AG08396 (cell line): Measurements from ENCODE around the gene BABAM2.
"Not testable (repeated sequence)": the region's sequence is repeated elsewhere in the genome, so short reads cannot be mapped to it uniquely, and the experiment has no call there.

Experiments used
- DNase-seq: peaks from one replicate; pipeline ENCODE4 v3.0.0; 2012; ENCODE audit warnings: low spot score, mixed read lengths

The BABAM2 gene

GRCh38 chr2:28330722-28331121 is 440.2 kb downstream of the BABAM2 start:
- DNase-seq, result not testable (repeated sequence)

GRCh38 chr2:28331797-28332196 is 441.3 kb downstream of the BABAM2 start:
- DNase-seq, result not testable (repeated sequence)

- no peak for DNase-seq
Observed at GRCh38 chr2:28332696-28333095, 442.2 kb downstream of the BABAM2 start.

- DNase-seq, result no peak
Observed at GRCh38 chr2:28333606-28334526, 443.3 kb downstream of the BABAM2 start.

- no peak for DNase-seq
Observed at GRCh38 chr2:28334527-28334894, 444.0 kb downstream of the BABAM2 start.

GRCh38 chr2:28335265-28335664 is 444.7 kb downstream of the BABAM2 start:
- DNase-seq, result not testable (repeated sequence)

GRCh38 chr2:28335666-28336065 is 445.1 kb downstream of the BABAM2 start:
- DNase-seq, result no peak

- DNase-seq, result no peak
Observed at GRCh38 chr2:28336264-28336980, 445.9 kb downstream of the BABAM2 start.

- DNase-seq, result no peak
Observed at GRCh38 chr2:28336982-28337627, 446.6 kb downstream of the BABAM2 start.

- peak; percentile 84 for DNase-seq
Observed at GRCh38 chr2:28338046-28338817, 447.7 kb downstream of the BABAM2 start.

- DNase-seq, result no peak
Observed at GRCh38 chr2:28338831-28339321, 448.3 kb downstream of the BABAM2 start.

GRCh38 chr2:28339516-28340175 is 449.1 kb downstream of the BABAM2 start:
- DNase-seq, result no peak

- no peak for DNase-seq
Observed at GRCh38 chr2:28340312-28341202, 450.0 kb downstream of the BABAM2 start.

GRCh38 chr2:28341208-28341891 is 450.8 kb downstream of the BABAM2 start:
- DNase-seq, result no peak

GRCh38 chr2:28342081-28342967 is 451.8 kb downstream of the BABAM2 start:
- peak; percentile 57 for DNase-seq

- DNase-seq, result no peak
Observed at GRCh38 chr2:28343184-28343942, 452.8 kb downstream of the BABAM2 start.

GRCh38 chr2:28343971-28344715 is 453.6 kb downstream of the BABAM2 start:
- DNase-seq, result no peak
